ENCODE data around the gene PTPN3.

DNA sequence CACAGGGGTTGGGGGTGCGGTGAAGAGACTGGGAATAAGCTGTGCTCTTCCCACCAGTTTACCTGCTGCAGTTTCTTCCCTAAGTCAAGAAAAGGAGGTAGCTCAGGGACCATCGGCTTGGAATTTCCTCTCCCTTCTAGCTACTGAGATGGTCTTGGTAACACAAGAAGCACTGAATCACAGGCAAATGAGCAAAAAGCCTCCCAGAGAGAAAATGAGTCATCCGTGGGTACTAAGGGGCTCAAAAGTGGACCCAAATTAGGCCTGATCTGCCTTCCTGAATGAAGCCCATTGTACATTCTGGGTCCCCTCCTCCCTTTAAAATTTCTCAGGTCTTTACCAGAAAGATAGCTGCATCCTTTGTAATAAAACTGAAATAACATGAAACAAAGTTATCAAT, 49.9 kb downstream of the PTPN3 start:
- no peak for TF ChIP-seq EZH2 (IDR thresholded peaks at IDR 0.05)
- TF ChIP-seq, protein P1, sequence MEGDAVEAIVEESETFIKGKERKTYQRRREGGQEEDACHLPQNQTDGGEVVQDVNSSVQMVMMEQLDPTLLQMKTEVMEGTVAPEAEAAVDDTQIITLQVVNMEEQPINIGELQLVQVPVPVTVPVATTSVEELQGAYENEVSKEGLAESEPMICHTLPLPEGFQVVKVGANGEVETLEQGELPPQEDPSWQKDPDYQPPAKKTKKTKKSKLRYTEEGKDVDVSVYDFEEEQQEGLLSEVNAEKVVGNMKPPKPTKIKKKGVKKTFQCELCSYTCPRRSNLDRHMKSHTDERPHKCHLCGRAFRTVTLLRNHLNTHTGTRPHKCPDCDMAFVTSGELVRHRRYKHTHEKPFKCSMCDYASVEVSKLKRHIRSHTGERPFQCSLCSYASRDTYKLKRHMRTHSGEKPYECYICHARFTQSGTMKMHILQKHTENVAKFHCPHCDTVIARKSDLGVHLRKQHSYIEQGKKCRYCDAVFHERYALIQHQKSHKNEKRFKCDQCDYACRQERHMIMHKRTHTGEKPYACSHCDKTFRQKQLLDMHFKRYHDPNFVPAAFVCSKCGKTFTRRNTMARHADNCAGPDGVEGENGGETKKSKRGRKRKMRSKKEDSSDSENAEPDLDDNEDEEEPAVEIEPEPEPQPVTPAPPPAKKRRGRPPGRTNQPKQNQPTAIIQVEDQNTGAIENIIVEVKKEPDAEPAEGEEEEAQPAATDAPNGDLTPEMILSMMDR (IDR thresholded peaks at IDR 0.05), result no peak
